DMS53 treated with DMSO at 0.1 percent for 48 hours (cell line): ENCODE results near the gene FBXW11.
"Not testable (repeated sequence)": the region's sequence is repeated elsewhere in the genome, so short reads cannot be mapped to it uniquely, and the experiment has no call there.

Source experiments
- DNase-seq: peaks from one replicate; lab custom pipeline; 2025; ENCODE audit not compliant: unreplicated experiment; lab: John Stamatoyannopoulos, UW

FBXW11 gene

DNA sequence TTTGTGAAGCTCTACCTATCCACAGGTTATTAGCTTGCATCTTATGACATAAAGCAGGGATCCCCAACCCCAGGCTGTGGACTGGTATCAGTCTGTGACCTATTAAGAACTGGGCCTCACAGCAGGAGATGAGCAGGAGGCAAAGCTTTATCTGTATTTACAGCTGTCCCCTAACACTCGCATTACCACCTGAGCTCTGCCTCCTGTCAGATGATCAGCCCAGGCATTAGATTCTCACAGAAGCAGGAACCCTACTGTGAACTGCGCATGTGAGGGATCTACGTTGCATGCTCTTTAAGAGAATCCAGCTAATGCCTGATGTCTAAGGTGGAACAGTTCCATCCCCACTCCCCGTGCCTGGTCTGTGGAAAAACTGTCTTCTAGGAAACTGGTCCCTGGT is 19.7 kb downstream of the FBXW11 start:
- no peak for DNase-seq

DNA sequence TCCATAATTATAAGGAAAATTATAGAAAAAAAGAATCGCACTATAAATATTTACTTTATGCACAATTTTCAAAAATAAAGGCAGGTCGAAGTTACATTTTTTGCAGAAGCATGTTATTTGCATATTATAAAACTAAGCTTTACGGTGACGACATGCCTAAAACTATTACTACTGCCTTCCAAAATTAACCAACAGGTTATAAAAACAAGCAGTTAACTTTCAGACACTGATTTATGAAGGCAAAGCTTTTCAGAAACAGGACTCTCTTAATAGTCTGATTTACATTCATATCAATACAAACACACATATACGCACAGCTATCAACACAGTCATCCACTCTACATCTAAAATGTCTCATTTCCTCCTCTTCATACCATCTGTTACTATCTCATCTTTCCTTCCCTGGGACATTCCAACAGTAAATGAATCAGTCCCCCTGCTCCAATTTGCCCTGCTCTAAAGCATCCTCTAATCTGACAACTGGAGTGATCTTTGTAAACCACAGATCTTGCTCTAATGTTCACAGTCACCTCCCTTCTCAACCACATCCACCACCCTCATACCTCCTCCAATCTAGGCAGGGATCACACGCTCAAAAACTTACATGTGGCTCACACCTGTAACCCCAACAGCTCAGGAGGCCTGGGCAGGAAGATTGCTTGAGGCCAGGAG is 21.6 kb downstream of the FBXW11 start:
- DNase-seq, result no peak

DNA sequence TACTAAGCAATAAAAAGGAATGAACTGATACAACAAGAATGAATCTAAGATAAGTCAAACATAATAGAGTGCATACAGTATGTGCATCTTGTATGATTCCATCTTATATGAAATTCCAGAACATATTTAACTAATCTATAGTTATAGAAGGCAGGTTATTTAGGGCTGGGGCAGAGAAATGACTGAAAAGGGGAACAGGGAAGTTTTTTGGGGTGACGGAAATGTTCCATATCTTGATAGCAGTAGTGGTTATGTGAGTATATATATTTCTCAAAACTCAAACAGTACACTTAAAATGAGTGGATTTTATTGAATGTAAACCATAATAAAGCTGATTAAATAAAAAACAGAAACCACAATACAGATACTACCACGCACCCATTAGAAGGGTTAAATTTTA is 24.6 kb downstream of the FBXW11 start:
- DNase-seq, result no peak

DNA sequence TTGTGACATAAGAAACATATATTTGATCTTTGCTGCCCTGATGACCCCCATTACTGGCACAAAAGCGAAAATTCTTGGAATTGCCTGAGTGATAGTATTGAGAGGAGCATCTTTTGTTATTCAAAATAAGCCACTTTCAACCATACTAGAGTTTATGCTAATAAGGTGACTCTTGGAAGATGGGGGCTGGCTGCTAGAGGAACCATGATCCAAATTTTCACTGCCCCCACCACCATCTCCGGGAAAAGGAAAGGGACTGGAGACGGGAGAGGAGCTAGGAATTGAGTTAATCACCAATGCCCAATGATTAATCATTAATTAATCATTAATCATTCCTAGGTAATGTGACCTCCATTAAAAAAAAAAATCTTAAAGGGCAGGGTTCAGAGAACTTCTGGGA is 25.6 kb downstream of the FBXW11 start:
- DNase-seq, result no peak

DNA sequence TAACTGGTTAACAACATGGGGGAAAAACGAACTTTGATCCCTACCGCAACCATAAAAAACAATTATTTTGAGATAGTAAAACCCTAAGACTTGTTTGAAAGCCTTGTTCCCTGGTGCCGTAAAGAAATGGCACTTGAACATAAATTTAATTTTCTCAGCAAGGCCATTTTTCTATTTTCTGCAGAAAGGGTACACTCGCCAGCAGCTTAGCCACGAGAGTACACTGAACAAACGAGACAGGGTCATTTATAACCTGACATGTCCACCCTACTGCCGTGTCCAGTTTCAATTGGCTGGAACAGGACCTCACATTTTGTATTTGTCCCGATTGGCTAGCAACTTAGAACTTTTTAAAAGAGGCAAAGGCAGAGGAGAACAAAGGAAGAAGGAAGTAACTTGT is 26.8 kb downstream of the FBXW11 start:
- no peak for DNase-seq

DNA sequence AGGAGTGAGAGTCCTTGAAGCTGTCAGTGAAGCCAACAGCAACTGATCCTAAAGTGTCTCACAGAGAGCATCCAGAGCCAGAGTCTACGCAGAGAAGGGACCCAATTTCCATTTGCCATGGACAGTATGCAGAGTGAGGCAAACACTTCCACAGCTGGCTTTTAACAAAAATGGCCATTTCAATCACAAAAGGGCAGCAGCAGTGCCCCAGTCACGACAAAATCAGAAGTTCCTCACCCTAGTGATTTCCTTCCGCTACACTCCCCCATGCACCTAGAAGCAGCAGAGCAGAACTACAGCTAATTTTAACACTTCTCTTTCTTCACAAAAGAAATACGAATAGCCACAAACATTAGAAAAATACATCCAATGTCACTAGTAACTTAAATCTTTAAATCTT is 27.9 kb downstream of the FBXW11 start:
- DNase-seq, result no peak

DNA sequence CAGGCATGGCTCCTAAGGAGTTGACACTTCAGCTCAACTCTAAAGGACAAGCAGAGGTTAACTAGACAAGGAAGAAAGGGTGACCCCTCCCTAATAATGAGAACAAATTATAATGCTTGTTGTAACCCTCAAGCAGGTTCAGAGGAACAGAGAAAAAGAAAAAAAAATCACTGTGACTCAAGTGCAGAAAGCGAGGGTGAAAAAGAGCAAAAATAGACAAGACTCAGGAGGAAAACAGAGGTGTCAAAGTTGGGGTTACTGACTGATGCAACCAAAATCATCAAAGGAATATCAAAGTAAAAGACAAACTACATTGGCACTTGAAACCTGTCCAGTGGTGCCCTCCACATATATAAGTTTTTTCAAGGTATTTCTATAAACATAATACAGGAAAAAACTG is 28.4 kb downstream of the FBXW11 start:
- DNase-seq, result no peak

DNA sequence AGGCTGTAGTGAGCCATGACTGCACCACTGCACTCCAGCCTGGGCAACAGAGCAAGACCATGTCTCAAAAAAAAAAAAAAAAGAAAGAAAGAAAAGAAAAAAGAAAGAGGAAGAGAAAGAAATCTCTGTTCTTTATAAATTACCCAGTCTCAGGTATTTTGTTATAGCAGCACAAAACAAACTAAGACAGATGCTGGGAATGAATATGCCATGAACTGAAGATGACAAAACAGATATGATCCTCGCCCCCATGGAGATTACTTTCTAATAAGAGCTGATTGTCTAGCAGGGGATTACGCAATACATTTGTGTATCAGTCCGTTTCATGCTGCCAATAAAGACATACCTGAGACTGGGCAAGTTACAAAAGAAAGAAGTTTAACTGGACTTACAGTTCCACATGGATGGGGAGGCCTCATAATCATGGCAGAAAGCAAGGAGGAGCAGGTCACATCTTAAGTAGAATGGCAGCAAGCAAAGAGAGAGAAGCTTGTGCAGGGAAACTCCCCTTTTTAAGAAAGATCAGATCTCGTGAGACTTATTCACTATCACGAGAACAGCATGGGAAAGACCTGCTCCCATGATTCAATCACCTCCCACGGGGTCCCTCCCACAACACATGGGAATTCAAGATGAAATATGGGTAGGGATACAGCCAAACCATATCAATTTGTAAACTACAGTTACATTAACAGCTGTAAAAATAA is 29.0 kb downstream of the FBXW11 start:
- DNase-seq, result not testable (repeated sequence)

DNA sequence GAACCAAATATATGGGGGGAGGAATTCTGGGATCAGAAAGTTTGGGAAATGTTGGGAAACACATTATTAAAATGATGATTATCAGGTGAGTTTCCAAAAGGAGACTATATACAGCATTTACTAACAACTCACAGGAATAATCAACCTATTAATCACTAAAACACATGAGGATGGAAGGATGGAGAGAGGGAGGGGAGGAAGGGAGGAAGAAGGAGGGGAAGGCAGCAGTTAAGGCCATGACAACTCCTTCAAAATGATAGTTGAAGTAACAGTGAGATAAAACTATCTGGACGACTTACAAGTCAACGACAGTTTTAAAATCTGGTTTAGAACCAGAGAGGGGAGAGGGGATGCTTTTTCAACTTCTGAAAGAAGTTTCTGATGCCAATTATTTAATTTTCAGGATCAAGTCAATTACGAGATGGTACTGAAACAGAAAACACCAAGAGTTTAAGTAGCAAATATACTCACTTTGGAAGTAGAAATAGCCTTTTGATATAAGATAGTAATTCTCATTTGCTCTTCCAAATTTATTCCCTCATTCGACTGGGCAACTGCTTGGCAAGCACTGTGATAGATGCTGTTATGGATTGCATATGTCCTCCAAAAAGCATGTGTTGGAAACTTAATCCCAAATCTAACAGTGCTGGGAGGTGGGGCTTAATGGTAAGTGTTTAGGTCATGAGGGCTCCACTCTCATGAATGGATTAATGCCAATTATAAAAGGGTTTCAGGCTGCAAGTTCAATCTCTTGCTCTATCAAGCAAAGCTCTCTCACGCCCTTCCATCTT is 30.4 kb downstream of the FBXW11 start:
- DNase-seq, result no peak

DNA sequence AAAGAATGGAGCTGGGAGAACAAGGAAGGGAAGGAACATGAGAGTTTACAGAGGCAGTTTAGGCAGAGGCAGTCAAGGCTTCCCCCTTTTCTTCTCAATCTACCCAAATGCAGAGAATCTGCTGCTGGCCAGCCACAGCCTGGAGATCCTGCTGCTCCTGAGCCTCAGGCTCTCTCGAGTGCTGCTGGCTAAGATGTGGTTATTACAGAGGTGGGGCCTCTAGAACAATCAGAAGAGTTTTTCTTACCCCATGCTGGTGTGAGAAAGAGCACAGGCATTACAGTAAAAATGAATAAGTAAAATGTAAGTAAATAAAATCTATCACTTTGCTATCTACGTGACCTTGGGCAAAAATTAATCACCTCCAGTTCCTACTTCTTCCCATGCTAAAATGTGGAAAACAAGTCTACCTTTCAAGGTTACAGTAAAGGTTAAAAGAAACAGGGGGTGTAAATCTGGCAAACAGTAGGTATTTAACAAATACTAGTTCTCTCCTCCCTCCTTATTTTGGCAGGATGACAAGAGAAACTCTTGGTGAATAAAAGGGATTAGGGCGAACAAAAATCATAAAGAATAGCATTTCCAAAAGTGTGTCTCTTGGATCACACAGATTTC is 31.1 kb downstream of the FBXW11 start:
- DNase-seq, result no peak

DNA sequence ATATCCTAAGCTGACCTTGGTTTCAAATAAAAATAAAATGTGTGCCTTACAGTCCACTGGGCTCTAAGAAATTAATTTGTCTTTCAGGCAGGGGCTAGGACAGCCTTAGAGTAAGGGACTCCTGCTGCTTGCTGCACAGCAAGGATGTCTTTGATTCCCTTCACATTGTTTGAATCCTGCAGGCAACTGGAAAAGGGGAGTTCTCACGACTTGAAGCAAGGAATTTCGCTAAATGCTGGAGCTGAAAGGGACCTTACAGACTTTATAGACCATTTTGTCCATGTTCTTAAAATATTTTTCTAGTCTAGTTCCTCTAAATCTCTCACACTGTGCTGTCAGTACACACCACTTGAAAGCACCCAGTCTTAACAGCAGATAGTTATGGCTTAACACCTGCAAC is 35.6 kb downstream of the FBXW11 start:
- DNase-seq, result no peak

DNA sequence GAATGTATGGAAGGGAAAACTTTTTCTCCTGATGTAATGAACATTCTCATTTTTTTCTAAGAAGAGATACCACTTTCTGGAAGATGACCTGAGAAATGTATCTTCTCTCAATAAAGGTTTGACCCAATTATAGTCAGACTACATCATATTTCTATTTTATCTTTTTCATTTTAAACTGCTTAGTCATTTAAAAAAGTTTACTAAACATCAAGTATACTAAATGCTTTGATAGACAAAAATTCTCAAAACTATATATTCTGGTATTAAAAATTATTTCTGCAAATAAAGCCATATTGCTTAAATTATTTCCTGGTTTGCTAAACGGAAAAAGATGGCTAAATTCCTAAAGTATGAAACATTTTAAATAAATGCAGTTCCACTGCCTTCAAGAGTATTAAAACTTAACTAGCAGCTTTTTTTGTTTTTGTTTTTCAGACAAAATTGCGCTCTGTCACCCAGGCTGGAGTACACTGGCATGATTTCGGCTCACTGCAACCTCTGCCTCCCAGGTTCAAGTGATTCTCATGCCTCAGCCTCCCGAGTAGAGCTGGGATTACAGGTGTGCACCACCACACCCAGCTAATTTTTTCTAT is 37.1 kb downstream of the FBXW11 start:
- no peak for DNase-seq

DNA sequence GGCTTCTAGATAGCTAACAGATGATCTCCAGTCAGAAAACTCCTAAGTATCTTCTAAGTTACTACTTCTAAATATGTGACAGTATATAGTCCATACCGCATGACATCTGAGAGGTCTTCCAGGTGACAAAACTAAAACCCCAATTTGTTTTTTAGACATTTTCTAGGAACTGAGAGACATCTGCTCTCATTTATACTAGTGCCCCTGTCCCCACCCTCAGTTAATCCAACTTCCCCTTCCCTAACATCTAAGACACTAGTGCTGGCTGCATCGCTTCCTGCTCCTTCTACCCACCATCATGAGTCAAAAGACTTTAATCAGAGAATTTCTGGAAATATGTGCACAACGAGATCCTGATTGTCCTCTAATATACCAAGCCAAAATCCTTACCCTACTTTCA is 37.9 kb downstream of the FBXW11 start:
- DNase-seq, result no peak

DNA sequence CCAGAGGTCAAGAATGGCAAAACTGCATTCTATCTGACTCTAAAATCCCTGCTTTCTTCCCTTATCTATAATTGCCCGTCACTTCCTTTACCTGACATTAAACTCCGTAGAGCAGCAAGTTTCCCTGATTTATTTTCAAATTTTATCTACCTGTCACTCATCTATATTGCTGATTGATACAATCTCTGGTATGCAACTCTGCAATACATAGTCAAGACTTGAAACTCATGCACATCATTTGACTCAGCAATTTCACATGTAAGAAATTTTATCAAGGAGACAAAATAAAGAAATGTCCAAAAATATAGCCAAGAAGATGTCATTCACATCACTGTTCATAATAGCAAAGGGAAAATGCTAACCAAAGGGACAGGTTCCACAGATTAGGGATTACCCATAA is 39.5 kb downstream of the FBXW11 start:
- DNase-seq, result no peak

DNA sequence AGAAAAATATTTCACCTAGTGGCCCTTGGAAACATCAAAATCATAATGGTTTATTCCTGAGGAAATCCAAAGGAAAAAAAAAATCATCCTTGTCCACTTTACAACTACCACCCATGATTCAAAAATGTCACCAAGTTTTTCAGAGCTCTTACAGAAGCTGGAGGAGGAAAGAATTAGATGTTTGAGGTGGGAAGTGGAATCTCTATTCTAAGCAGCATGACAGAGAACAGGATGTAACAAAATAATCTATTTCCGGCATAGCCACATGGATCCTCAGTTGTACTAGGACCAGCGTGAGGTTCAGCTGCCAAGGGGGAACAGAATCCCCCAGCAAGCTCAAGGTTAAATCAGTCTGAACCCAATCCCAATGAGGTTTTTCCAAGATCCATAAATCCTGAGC is 40.2 kb downstream of the FBXW11 start:
- no peak for DNase-seq

DNA sequence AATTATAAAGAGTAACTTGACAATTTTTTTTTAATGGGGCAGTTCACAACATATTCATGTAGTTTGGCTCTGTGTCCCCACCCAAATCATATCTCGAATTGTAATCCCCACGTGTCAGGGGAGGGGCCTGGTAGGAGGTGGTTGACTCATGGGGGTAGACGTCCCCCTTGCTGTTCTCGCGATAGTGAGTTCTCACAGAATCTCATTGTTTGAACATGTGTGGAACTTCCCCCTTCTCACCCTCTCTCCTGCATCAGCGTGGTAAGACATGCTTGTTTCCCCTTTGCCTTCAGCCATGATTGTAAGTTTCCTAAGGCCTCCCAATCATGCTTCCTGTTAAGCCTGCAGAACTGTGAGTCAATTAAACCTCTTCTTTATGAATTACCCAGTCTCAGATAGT is 40.7 kb downstream of the FBXW11 start:
- DNase-seq, result no peak

DNA sequence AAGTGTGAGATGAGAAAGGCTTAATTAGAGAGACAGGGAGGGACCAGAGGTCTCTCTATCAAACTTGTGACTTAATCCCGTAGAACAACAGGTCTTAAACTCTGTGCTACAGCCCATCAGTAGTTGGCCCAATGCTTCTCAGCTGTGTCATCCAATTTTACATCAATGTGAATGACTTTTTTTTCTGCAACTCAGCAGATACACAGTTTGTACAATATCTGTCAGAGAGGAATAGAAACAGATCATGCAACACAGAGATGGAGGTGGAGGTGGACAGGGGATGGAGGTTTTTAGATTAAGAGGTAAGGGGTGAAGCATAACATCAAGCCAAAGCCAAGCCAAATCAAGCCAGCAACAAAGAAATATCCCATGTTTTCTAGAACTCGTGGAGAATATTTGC is 43.0 kb downstream of the FBXW11 start:
- no peak for DNase-seq

DNA sequence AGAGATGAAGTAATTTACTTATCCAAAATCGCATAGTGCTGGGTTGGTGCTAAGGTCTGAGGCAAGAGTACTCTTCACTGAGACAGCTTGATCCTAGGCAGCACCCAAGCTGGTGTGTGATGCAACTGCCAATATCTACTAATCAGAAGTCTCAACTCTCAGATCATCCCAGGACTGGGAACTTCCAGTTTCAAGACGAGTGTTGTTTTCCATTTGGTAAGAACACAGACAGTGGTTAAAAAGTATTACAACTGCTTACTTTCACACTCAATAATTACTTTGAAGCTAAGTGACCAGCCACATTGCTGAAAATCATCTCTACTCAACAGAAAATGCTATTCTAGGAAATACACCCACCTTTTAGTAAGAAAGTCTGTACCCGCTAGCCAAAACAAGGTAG is 45.3 kb downstream of the FBXW11 start:
- no peak for DNase-seq

DNA sequence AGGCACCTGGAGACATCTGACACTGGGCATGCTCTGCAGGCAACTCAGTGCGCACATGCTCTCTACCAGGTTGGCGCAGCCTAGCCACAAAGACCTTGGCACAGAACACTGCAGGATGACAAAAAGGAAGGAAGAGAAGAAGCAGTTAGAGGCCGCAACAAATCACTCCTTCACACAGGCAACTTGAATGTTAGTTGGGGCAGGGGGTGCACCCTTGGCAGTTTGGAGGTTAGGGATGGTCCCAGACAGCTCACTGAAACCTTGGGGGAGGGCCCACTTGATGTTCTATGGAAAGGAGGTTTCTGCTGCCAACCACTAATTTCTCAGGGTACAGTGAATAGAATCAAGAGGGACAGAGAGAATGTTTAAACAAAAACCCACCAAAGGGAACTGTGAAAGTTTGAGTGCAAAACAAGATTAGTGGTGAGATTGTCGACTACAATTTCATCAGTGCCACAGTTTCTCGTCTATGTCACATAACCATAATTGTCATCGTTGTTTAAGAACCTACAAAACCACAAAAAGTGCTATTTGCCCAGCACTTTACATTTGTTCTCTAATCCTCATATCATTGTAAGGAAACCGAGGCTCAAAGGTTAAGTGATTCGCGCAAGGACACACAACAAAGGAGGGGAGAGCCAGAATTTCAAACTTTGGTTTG is 48.7 kb downstream of the FBXW11 start:
- no peak for DNase-seq

DNA sequence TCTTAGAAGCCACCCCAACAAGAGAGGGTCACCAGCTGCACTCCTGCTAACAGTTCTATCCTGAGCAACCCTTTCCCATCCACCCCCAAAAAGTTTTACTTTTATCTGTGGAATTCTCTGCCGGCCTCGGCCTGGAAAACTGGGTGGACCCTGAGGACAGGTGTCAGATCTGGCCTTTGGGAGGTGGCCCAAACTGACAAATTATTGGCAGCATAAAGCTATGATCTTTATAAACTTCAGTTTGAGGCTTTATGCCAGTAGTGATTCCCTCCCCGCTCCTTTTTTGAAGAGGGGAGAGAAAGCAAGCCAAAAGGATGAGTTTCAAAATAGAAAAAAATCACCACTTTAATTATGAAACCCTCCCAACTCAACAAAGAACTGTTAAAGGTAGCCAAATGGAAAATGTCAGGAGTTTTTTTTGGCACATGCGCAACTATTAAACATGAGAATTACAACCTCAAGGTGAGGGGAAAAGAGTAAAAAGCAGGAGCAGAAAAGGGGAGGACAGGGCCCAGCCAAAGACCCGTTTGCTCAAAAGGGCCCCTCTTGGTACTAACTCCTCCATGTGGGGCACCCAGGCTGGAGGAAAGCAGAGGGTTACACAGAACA is 49.4 kb downstream of the FBXW11 start:
- no peak for DNase-seq
